ENCODE results near the gene IMP4. TPM values are rescaled to one million over a fixed set of nuclear protein-coding genes. Genes with fewer than 3 reads are reported as not detected.

The IMP4 gene
- total and polyA plus RNA-seq, 2 of the 13 experiments (the other 11 are each of a cell fraction or from before 2014, with no cell fraction given): 142 to 158 TPM

- TF ChIP-seq NONO (IDR thresholded peaks at IDR 0.05) (no peak), NONO (CRISPR knock-in tag; conservative IDR thresholded peaks at IDR 0.05) (no peak)
Measured at GRCh38 chr2:130372833-130373807, 30.4 kb downstream of the IMP4 start (continued).

GRCh38 chr2:130373808-130374365 is 31.2 kb downstream of the IMP4 start:
- H3K9me3 ChIP-seq (ENCODE audit: low read length): no peaks in the 10 kb centered on the region
- no peaks in the 10 kb centered on the region for H3K79me2 ChIP-seq (ENCODE audit: insufficient read depth, low read length)
- peaks cover 2 to 11% of the 10 kb centered on the region in 2 experiments; a peak in 2 of 5 replicates for H3K36me3 ChIP-seq (replicated peaks in 1 of 2; ENCODE audit: control insufficient read depth in 1 of 2, insufficient read depth in 2 of 2, low read length in 2 of 2)
- POLR2A ChIA-PET: no interaction called here
- H3K27me3 ChIP-seq (ENCODE audit: control insufficient read depth in 1 of 2, insufficient read depth in 2 of 2, low read length in 2 of 2): no peaks in the 10 kb centered on the region; a peak in 1 of 5 replicates
- H3K4me2 ChIP-seq (ENCODE audit: low read depth, low read length): no peak overlapping the region
- in situ Hi-C loops (cut with HindIII; ENCODE audit: extremely low pct_ligation_motif_present, low pct_unique_long_range_greater_than_20kb): no loop called here
- no peak for TF ChIP-seq ZBTB34 (CRISPR knock-in tag; IDR thresholded peaks at IDR 0.05)
- TF ChIP-seq ZBTB20 (CRISPR knock-in tag; IDR thresholded peaks at IDR 0.05; ENCODE audit: borderline replicate concordance, low read depth): no peak
- no peak for TF ChIP-seq ZNF460 (CRISPR knock-in tag; IDR thresholded peaks at IDR 0.05; ENCODE audit: borderline replicate concordance)
- TF ChIP-seq ISX (CRISPR knock-in tag; conservative IDR thresholded peaks at IDR 0.05): no peak
- no peak for TF ChIP-seq ZBTB2 (CRISPR knock-in tag; IDR thresholded peaks at IDR 0.05; ENCODE audit: low read depth)
- TF ChIP-seq NR2F1 (CRISPR knock-in tag; IDR thresholded peaks at IDR 0.05): no peak
- TF ChIP-seq ZNF17 (CRISPR knock-in tag; IDR thresholded peaks at IDR 0.05): no peak
- TF ChIP-seq ARNTL (CRISPR knock-in tag; IDR thresholded peaks at IDR 0.05): no peak
- TF ChIP-seq RELA (CRISPR knock-in tag; IDR thresholded peaks at IDR 0.05): no peak
- TF ChIP-seq SOX13 (IDR thresholded peaks at IDR 0.05): no peak
- TF ChIP-seq SOX13 (CRISPR knock-in tag; conservative IDR thresholded peaks at IDR 0.05 in 1 of 2, IDR thresholded peaks at IDR 0.05 in 1 of 2): no peak
- TF ChIP-seq ZNF652 (CRISPR knock-in tag; IDR thresholded peaks at IDR 0.05; ENCODE audit: borderline replicate concordance, low read depth): no peak
- TF ChIP-seq CHD2 (IDR thresholded peaks at IDR 0.05; ENCODE audit: low read depth, low read length): no peak
- no peak for TF ChIP-seq AKAP8 (CRISPR knock-in tag; IDR thresholded peaks at IDR 0.05)
- no peak for TF ChIP-seq ZNF337 (CRISPR knock-in tag; IDR thresholded peaks at IDR 0.05; ENCODE audit: borderline replicate concordance, low read depth)
- TF ChIP-seq ZNF839 (CRISPR knock-in tag; IDR thresholded peaks at IDR 0.05; ENCODE audit: borderline replicate concordance): no peak
- no peak overlapping the region for H3K4me3 ChIP-seq (replicated peaks in 1 of 3; ENCODE audit: insufficient read depth in 1 of 3, low read depth in 2 of 3, low read length in 3 of 3)
- no peak overlapping the region for H3K27ac ChIP-seq (ENCODE audit: extremely low read length, insufficient read depth, low read length)
- no TSS peak for BruUV-seq (replicated peaks)
- CTCF ChIA-PET (ENCODE audit: low intra/inter-chr PET ratio, low total read pairs): no interaction called here
- DNase-seq (ENCODE audit: low spot score) (no peak), ATAC-seq (no peak), FAIRE-seq (no peak)
- H4K20me1 ChIP-seq (ENCODE audit: insufficient read depth, low read length): no peaks in the 10 kb centered on the region
- no peak overlapping the region for H3K9ac ChIP-seq (ENCODE audit: insufficient read depth, low read depth, low read length)
- intact Hi-C loops (cut with micrococcal nuclease; ENCODE audit: unreplicated experiment): no loop called here
- no peak overlapping the region for H2AFZ ChIP-seq (ENCODE audit: low read length)
- 93% methylated on average over 3 of the region's 3 CpGs for WGBS (ENCODE audit: low lambda C conversion rate)
- no peaks in the 10 kb centered on the region for H3K4me1 ChIP-seq (ENCODE audit: insufficient read depth, low read length)
